GM12878 (cell line): ENCODE results near the gene GRIN2A. TPM values are rescaled to one million over a fixed set of nuclear protein-coding genes. Genes with fewer than 3 reads are reported as not detected.

Experiments
- CREB1 ChIP-seq: IDR thresholded peaks from 2 replicates; pipeline ENCODE4 v1.6.1; 2012; ENCODE audit warnings: low read depth, mild to moderate bottlenecking, inconsistent platforms
- E2F8 ChIP-seq: fragments of 450-650 bp; IDR thresholded peaks from 2 replicates; pipeline ENCODE4 v1.6.1; 2018; ENCODE audit warnings: mild to moderate bottlenecking, low read depth, moderate library complexity; ENCODE audit not compliant: partially characterized antibody
- HDGF ChIP-seq: fragments of 450-650 bp; IDR thresholded peaks from 2 replicates; pipeline ENCODE4 v1.6.1; 2016; ENCODE audit warnings: antibody characterized with exemption
- SIX5 ChIP-seq: IDR thresholded peaks from 2 replicates; pipeline ENCODE4 v1.6.1; 2011; ENCODE audit warnings: mild to moderate bottlenecking, low read depth, low read length, moderate library complexity; ENCODE audit not compliant: severe bottlenecking
- SRF ChIP-seq, 2 experiments: IDR thresholded peaks; 2 replicates each; pipeline ENCODE4 v1.6.1; 2011; ENCODE audit warnings: low read depth in 2 of 2, low read length in 2 of 2, mild to moderate bottlenecking in 1 of 2, moderate library complexity in 1 of 2
- polyA plus RNA-seq, 11 experiments: library from polyadenylated mRNA; depleted of rRNA in 4 of 11; unstranded in 6 of 11; stranded (reverse) in 5 of 11; fragments of >200 nt; fragmentation: Nextera tagmentation in 4 of 11; fragmentation: Illumina TruSeq in 1 of 11; extraction: Ambion mirVana in 4 of 11; extraction: Trizol in 1 of 11; gene quantifications; 1 replicate in 1 of 11; 2 replicates in 10 of 11; pipeline versions ENCODE4 v1.2.1 to v1.2.3, GENCODE V29; 2011 to 2016; ENCODE audit warnings: inconsistent platforms in 2 of 11, missing spikeins in 2 of 11, low read depth in 1 of 11
- total RNA-seq, 4 experiments: library from RNA; depleted of rRNA in 3 of 4; stranded (reverse); fragments of >200 nt in 3 of 4; fragmentation: Illumina TruSeq in 1 of 4; extraction: Trizol in 1 of 4; gene quantifications; 2 replicates each; pipeline versions ENCODE4 v1.2.1 to v1.2.3, GENCODE V29; 2013 to 2021
- TF ChIP-seq, protein P1 (sequence below): fragments of 150-350 bp; IDR thresholded peaks from 2 replicates; pipeline ENCODE4 v1.6.1; 2016; ENCODE audit warnings: low read depth, low read length
- TF ChIP-seq, protein P2 (sequence below): fragments of 450-650 bp; IDR thresholded peaks from 2 replicates; pipeline ENCODE4 v1.6.1; 2017; ENCODE audit warnings: mild to moderate bottlenecking

Gene GRIN2A
- total and polyA plus RNA-seq, 10 of the 15 experiments (the other 5 are each of a cell fraction or from before 2014, with no cell fraction given), result 2.4 to 13.3 (median 7.3) TPM

- TF ChIP-seq, protein P1, sequence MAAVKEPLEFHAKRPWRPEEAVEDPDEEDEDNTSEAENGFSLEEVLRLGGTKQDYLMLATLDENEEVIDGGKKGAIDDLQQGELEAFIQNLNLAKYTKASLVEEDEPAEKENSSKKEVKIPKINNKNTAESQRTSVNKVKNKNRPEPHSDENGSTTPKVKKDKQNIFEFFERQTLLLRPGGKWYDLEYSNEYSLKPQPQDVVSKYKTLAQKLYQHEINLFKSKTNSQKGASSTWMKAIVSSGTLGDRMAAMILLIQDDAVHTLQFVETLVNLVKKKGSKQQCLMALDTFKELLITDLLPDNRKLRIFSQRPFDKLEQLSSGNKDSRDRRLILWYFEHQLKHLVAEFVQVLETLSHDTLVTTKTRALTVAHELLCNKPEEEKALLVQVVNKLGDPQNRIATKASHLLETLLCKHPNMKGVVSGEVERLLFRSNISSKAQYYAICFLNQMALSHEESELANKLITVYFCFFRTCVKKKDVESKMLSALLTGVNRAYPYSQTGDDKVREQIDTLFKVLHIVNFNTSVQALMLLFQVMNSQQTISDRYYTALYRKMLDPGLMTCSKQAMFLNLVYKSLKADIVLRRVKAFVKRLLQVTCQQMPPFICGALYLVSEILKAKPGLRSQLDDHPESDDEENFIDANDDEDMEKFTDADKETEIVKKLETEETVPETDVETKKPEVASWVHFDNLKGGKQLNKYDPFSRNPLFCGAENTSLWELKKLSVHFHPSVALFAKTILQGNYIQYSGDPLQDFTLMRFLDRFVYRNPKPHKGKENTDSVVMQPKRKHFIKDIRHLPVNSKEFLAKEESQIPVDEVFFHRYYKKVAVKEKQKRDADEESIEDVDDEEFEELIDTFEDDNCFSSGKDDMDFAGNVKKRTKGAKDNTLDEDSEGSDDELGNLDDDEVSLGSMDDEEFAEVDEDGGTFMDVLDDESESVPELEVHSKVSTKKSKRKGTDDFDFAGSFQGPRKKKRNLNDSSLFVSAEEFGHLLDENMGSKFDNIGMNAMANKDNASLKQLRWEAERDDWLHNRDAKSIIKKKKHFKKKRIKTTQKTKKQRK, result no peak
- no peak for TF ChIP-seq SIX5
- TF ChIP-seq SRF (IDR thresholded peaks at IDR 0.05; ENCODE audit: low read depth in 2 of 2, low read length in 2 of 2), result no peak
- no peak for TF ChIP-seq E2F8
- TF ChIP-seq HDGF, result no peak
- TF ChIP-seq, protein P2, sequence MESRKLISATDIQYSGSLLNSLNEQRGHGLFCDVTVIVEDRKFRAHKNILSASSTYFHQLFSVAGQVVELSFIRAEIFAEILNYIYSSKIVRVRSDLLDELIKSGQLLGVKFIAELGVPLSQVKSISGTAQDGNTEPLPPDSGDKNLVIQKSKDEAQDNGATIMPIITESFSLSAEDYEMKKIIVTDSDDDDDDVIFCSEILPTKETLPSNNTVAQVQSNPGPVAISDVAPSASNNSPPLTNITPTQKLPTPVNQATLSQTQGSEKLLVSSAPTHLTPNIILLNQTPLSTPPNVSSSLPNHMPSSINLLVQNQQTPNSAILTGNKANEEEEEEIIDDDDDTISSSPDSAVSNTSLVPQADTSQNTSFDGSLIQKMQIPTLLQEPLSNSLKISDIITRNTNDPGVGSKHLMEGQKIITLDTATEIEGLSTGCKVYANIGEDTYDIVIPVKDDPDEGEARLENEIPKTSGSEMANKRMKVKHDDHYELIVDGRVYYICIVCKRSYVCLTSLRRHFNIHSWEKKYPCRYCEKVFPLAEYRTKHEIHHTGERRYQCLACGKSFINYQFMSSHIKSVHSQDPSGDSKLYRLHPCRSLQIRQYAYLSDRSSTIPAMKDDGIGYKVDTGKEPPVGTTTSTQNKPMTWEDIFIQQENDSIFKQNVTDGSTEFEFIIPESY, result no peak
- no peak for TF ChIP-seq CREB1
Observed at GRCh38 chr16:10210944-10211343, 28.7 kb upstream of the GRIN2A start (continued).
